Suprapubic skin (tissue), 4 donors: Measurements from ENCODE around the gene FANCE.

Experiments
- EP300 ChIP-seq: sonication (generic); formaldehyde crosslinking; IDR thresholded peaks from one replicate; pipeline ENCODE4 v1.6.1; 2017; ENCODE audit warnings: antibody characterized with exemption
- POLR2A ChIP-seq, 2 donors: fragments of 450-650 bp; IDR thresholded peaks; one replicate each; pipeline ENCODE4 v1.6.1; 2017; ENCODE audit warnings: antibody characterized with exemption in 2 of 2, mild to moderate bottlenecking in 2 of 2, moderate library complexity in 2 of 2
- POLR2AphosphoS5 ChIP-seq, 3 donors: sonication (generic); formaldehyde crosslinking; IDR thresholded peaks; one replicate each; pipeline ENCODE4 v1.6.1; 2017; ENCODE audit warnings: antibody characterized with exemption in 3 of 3
- TF ChIP-seq, protein P1 (sequence below), 2 donors: fragments of 200-600 bp in 1 of 2; fragments of 450-650 bp in 1 of 2; sonication (generic) in 1 of 2; IDR thresholded peaks; one replicate each; pipeline ENCODE4 v1.5.1; 2016 to 2019; ENCODE audit warnings: antibody characterized with exemption in 2 of 2, mild to moderate bottlenecking in 1 of 2, moderate library complexity in 1 of 2

DNA sequence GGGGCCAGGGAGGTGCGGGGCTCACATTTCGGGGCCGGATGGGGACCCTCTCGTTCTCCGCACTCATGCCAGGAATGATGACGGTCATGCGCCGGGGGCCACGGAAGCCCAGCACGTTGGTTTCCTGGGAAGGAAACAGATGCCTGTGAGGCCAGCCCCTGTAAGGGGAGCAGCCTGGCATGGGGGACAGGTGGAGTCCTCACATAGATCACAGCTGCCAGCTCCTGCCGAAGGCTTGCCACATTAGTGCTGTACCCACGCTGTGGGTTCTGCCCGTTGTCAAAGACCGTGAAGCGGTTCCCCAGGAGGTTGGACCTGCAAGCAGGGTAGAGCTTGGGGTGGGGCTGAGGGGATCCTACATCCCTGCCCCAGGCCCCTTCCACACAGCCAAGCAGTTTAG, 51.4 kb downstream of the FANCE start:
- no peak for TF ChIP-seq POLR2A (IDR thresholded peaks at IDR 0.05)
- TF ChIP-seq, protein P1, sequence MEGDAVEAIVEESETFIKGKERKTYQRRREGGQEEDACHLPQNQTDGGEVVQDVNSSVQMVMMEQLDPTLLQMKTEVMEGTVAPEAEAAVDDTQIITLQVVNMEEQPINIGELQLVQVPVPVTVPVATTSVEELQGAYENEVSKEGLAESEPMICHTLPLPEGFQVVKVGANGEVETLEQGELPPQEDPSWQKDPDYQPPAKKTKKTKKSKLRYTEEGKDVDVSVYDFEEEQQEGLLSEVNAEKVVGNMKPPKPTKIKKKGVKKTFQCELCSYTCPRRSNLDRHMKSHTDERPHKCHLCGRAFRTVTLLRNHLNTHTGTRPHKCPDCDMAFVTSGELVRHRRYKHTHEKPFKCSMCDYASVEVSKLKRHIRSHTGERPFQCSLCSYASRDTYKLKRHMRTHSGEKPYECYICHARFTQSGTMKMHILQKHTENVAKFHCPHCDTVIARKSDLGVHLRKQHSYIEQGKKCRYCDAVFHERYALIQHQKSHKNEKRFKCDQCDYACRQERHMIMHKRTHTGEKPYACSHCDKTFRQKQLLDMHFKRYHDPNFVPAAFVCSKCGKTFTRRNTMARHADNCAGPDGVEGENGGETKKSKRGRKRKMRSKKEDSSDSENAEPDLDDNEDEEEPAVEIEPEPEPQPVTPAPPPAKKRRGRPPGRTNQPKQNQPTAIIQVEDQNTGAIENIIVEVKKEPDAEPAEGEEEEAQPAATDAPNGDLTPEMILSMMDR (IDR thresholded peaks at IDR 0.05), result no peak
- no peak for TF ChIP-seq POLR2AphosphoS5 (IDR thresholded peaks at IDR 0.05)
- no peak for TF ChIP-seq EP300
